ENCODE data around the gene SLC25A48.

DNA sequence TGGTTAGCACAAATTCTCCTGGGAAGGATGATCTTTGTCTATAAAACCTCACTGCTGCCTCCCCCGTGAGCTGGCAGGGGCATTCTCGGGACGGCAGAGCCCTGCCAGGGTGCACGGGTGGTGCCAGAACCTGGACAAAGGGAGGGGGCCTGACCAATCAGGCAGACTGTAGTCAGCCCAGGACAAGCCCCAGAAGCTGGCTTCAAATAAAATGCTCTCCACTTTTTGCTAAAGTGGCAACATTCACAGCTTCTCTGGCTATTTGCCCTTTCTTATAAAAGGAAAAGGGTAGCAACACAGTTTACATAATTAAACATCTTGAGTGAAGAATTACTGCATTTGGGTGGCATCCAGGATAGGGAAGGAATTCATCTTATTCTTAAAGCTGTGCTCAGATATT, 46.8 kb downstream of the SLC25A48 start:
- TF ChIP-seq, protein P1, sequence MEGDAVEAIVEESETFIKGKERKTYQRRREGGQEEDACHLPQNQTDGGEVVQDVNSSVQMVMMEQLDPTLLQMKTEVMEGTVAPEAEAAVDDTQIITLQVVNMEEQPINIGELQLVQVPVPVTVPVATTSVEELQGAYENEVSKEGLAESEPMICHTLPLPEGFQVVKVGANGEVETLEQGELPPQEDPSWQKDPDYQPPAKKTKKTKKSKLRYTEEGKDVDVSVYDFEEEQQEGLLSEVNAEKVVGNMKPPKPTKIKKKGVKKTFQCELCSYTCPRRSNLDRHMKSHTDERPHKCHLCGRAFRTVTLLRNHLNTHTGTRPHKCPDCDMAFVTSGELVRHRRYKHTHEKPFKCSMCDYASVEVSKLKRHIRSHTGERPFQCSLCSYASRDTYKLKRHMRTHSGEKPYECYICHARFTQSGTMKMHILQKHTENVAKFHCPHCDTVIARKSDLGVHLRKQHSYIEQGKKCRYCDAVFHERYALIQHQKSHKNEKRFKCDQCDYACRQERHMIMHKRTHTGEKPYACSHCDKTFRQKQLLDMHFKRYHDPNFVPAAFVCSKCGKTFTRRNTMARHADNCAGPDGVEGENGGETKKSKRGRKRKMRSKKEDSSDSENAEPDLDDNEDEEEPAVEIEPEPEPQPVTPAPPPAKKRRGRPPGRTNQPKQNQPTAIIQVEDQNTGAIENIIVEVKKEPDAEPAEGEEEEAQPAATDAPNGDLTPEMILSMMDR (IDR thresholded peaks at IDR 0.05), result no peak
- TF ChIP-seq ZFX (IDR thresholded peaks at IDR 0.05; ENCODE audit: borderline replicate concordance), result no peak

Measured in 22Rv1 (cell line).